Adrenal gland (tissue), 5 donors: ENCODE measurements around the gene ENDOU.

Experiments
- POLR2A ChIP-seq, 2 donors: fragments of 450-650 bp; IDR thresholded peaks; one replicate each; pipeline ENCODE4 v1.6.1; 2017; ENCODE audit warnings: antibody characterized with exemption in 2 of 2, mild to moderate bottlenecking in 2 of 2, moderate library complexity in 1 of 2
- TF ChIP-seq, protein P1 (sequence below), 6 experiments: fragments of 450-650 bp in 4 of 6; fragments of 200-600 bp in 2 of 6; sonication (generic) in 1 of 6; IDR thresholded peaks; 1 replicate in 5 of 6; 2 replicates in 1 of 6; pipeline versions ENCODE4 v1.5.1 to v1.8.0; 2016 to 2021; ENCODE audit warnings: antibody characterized with exemption in 6 of 6, mild to moderate bottlenecking in 2 of 6, moderate library complexity in 1 of 6
- donor health status: DM: no; HTN: no; CAD: no.

DNA sequence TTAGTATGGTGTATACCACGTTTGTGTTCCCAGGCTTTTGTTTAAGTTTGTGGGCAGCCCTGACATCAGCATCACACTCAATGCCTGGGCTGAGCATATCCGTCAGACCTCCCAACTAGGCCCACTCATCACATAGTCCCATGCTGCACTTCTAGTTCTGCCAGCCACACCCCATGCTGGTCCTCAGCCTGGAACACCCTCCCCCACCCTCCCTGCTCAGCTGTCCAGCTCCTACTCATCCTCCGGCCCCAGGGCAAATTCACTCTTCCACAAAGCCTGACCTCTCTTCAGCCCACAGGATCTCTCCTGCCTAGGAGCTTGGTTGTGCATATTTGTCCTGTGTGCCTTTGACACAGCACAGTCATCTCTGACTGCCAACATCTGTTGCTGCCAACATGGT is 3.9 kb upstream of the ENDOU start:
- TF ChIP-seq, protein P1, sequence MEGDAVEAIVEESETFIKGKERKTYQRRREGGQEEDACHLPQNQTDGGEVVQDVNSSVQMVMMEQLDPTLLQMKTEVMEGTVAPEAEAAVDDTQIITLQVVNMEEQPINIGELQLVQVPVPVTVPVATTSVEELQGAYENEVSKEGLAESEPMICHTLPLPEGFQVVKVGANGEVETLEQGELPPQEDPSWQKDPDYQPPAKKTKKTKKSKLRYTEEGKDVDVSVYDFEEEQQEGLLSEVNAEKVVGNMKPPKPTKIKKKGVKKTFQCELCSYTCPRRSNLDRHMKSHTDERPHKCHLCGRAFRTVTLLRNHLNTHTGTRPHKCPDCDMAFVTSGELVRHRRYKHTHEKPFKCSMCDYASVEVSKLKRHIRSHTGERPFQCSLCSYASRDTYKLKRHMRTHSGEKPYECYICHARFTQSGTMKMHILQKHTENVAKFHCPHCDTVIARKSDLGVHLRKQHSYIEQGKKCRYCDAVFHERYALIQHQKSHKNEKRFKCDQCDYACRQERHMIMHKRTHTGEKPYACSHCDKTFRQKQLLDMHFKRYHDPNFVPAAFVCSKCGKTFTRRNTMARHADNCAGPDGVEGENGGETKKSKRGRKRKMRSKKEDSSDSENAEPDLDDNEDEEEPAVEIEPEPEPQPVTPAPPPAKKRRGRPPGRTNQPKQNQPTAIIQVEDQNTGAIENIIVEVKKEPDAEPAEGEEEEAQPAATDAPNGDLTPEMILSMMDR (IDR thresholded peaks at IDR 0.05), result no peak
- TF ChIP-seq POLR2A (IDR thresholded peaks at IDR 0.05), result no peak
